Measurements from ENCODE around the gene PIGU. TPM values are rescaled to one million over a fixed set of nuclear protein-coding genes. Genes with fewer than 3 reads are reported as not detected.
A peak's percentile ranks its signal among the peaks of the same experiment; 100 is the strongest.

Gene PIGU
- total and polyA plus RNA-seq, 2 of the 13 experiments (the other 11 are each of a cell fraction or from before 2014, with no cell fraction given) = 45.5 to 231 TPM

GRCh38 chr20:34516247-34517113 is 160.4 kb downstream of the PIGU start, which contains the start of gene DYNLRB1 (continued):
- TF ChIP-seq, protein P1, sequence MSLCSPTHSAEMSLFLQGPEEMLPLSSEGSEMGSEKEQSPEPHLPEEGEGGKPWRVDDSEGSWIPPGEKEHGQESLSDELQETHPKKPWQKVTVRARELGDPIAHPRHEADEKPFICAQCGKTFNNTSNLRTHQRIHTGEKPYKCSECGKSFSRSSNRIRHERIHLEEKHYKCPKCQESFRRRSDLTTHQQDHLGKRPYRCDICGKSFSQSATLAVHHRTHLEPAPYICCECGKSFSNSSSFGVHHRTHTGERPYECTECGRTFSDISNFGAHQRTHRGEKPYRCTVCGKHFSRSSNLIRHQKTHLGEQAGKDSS (CRISPR knock-in tag; IDR thresholded peaks at IDR 0.05; ENCODE audit: borderline replicate concordance, low read depth) = peak; percentile 44
- TF ChIP-seq THAP11 (CRISPR knock-in tag; IDR thresholded peaks at IDR 0.05) (peak; percentile 88), SP140L (CRISPR knock-in tag; IDR thresholded peaks at IDR 0.05; ENCODE audit: borderline replicate concordance) (peak; percentile 91; the same call in 1 of the 2 replicates), NFKB2 (CRISPR knock-in tag; IDR thresholded peaks at IDR 0.05; ENCODE audit: borderline replicate concordance) (peak; percentile 95; the same call in 1 of the 2 replicates), BCL6 (CRISPR knock-in tag; IDR thresholded peaks at IDR 0.05) (peak; percentile 85), SMARCC2 (IDR thresholded peaks at IDR 0.05) (no peak), MXD4 (CRISPR knock-in tag; IDR thresholded peaks at IDR 0.05) (peak; percentile 95), SP1 (IDR thresholded peaks at IDR 0.05) (no peak), SP1 (CRISPR knock-in tag; IDR thresholded peaks at IDR 0.05) (peak; percentile 70), NONO (IDR thresholded peaks at IDR 0.05) (no peak), NONO (CRISPR knock-in tag; conservative IDR thresholded peaks at IDR 0.05) (peak; percentile 78), ZNF281 (CRISPR knock-in tag; IDR thresholded peaks at IDR 0.05; ENCODE audit: borderline replicate concordance) (peak; percentile 43; the same call in 1 of the 2 replicates), ZNF446 (CRISPR knock-in tag; IDR thresholded peaks at IDR 0.05) (0 out of 2 replicates have a peak, but pooled peaks have one; percentile 65), BHLHE40 (IDR thresholded peaks at IDR 0.05; ENCODE audit: low read length) (no peak), POLR2AphosphoS5 (IDR thresholded peaks at IDR 0.05; ENCODE audit: low read depth, low read length) (peak; percentile 98), GLI4 (CRISPR knock-in tag; IDR thresholded peaks at IDR 0.05; ENCODE audit: borderline replicate concordance) (peak; percentile 96; the same call in 1 of the 2 replicates), SCMH1 (CRISPR knock-in tag; IDR thresholded peaks at IDR 0.05; ENCODE audit: borderline replicate concordance) (no peak), ZNF547 (CRISPR knock-in tag; IDR thresholded peaks at IDR 0.05) (peak; percentile 98), FOXO4 (CRISPR knock-in tag; conservative IDR thresholded peaks at IDR 0.05) (peak; percentile 82; the same call in 1 of the 2 replicates), ZNF878 (CRISPR knock-in tag; IDR thresholded peaks at IDR 0.05) (peak; percentile 21; the same call in 1 of the 2 replicates), ZNF367 (CRISPR knock-in tag; IDR thresholded peaks at IDR 0.05; ENCODE audit: borderline replicate concordance) (0 out of 2 replicates have a peak, but pooled peaks have one; percentile 83), U2AF2 (IDR thresholded peaks at IDR 0.05; ENCODE audit: low read depth, low read length) (no peak; the same call in 1 of the 2 replicates), HNRNPL (IDR thresholded peaks at IDR 0.05; ENCODE audit: low read depth, low read length) (peak; percentile 84; the same call in 1 of the 2 replicates), JUN (CRISPR knock-in tag; IDR thresholded peaks at IDR 0.05) (peak; percentile 63; the same call in 1 of the 2 replicates)
- TF ChIP-seq, protein P2, sequence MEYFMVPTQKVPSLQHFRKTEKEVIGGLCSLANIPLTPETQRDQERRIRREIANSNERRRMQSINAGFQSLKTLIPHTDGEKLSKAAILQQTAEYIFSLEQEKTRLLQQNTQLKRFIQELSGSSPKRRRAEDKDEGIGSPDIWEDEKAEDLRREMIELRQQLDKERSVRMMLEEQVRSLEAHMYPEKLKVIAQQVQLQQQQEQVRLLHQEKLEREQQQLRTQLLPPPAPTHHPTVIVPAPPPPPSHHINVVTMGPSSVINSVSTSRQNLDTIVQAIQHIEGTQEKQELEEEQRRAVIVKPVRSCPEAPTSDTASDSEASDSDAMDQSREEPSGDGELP (IDR thresholded peaks at IDR 0.05; ENCODE audit: borderline replicate concordance, low read depth) = peak; percentile 39
